D341Med (cell line): ENCODE measurements around the gene KAZN.

ENCODE experiments used
- DNase-seq: peaks from one replicate; pipeline ENCODE4 v3.0.0; 2012; ENCODE audit warnings: low spot score

Gene KAZN

DNA sequence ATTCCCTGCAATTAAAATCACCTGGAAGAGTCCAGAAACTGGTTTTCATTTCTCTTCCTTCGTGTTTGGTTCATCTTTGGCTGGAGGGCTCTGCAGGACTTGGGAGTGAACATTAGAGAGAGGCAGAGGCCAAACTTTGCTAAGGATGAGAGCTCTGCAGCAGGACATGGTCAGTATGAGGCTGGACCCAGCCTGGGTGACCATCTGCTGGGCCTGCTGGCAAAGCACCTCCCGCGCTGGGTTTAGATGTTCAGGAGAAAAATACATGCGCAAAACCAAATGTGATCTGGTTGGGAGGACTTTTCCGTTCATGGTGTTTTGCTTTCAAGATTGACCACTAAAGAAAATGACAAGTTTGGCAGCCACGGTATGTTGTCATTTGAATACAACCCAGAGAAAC is 15.9 kb downstream of the KAZN start:
- no peak for DNase-seq

DNA sequence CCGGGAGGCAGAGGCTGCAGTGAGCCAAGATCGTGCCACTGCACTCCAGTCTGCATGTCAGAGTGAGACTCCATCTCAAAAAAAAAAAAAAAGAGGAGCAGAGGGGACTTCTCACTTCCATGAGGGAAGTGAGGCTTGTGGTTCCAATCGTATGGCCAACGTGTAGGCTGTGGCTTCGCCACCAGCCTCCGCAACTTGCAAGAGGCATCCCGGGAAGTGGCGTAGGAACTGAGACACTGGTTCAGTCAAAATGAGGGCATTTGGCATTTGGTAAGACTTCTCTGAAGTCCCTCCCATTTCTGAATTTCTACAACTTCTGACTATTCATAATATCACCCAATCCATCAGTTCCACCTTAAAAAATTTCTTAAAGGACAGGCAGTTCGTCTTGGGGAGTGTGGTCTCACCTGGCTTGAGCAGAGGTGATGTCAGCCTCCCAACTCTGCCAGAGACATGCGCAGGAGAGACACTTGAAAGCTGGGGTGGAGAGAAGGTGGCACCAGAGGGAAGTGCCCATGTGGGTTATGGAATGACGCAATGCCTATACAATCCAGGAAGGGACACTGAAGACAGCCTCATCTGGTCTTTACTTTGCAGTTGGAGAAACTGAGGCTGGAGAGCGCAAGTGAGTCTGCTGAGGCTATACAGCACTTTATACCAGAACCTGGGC is 17.2 kb downstream of the KAZN start:
- DNase-seq, result no peak

DNA sequence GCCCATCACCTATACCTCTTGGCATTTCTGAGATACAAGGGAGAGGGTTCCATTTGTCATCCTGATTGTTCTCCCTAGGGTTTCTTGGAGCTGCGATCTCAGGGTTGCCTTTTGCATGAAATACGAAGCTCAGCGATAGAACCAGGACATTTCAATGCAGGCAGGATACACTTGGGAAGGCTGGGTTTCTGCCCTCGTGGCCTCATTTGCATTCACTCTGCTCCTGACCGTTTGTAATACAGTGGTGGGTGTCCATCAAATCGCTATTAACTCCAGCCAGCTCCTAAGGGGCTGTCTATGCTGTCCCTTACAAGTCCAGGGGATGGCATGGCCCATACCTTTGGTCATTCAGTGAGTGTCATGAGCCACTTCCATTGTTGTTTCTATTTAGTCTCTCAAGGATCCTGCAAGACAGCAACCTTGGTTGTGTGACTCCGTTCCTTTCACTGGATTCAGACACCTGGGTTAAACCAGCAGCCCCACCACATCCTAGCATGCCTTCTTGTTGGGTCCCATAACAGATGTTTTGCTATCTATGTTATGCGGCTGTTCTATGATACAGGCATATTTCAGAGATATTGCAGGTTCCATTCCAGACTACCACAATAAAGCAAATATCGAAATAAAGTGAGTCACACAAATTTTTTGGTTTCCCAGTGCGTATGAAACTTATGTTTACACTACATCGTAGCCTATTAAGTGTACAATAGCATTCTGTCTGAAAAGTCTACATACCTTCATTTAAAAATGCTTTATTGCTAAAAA is 18.3 kb downstream of the KAZN start:
- DNase-seq, result no peak

DNA sequence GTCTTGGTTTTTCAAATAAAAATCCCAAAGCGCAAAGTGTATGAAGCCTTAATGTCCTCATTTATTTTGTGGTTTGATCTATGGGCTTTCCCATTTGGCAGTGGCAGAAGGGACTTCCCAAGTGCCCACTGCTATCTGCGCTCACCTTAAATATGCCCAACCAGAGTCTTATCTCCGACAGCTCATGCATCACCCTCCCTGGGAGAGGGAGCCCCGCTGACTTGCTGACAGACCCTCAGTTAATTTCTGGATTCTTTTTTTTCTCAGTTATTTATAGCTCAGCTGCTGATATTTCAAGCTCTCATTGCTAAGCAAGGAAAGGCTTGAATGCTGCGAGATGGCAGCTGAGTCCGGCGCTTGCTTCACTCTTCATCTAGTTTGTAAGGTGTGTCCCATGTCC is 19.3 kb downstream of the KAZN start:
- DNase-seq, result no peak

DNA sequence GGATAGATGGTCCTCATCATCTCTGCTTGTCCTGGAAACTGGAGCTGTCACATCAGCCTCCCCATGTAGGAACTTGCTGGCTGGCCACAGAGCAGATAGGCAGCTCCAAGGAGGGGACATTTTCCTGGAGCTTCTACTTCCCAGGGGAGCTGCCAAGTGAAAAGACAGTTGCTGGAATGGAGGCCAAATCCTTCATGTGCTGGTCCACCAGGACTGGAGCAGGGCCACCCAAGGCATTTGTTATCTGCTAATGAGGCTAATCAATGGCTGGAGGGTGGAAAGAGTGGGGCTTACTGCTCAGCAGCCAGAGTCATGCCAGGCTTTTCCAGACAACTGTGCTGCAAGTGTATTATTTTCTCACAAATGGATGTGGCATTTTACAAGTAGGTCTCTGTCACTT is 22.5 kb downstream of the KAZN start:
- DNase-seq, result no peak

DNA sequence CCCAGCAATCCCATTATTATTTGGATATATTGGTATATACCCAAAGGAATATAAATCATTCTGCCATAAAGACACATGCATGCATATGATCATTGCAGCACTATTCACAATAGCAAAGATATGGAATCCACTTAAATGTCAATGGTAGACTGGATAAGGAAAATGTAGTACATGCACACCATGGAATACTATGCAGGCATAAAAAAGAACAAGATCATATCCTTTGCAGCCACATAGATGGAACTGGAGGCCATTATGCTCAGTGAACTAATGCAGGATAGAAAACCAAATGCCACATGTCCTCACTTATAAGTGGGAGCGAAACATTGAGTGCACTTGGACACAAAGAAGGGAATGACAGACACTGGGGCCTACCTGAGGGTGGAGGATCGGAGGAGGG is 24.6 kb downstream of the KAZN start:
- DNase-seq, result no peak

DNA sequence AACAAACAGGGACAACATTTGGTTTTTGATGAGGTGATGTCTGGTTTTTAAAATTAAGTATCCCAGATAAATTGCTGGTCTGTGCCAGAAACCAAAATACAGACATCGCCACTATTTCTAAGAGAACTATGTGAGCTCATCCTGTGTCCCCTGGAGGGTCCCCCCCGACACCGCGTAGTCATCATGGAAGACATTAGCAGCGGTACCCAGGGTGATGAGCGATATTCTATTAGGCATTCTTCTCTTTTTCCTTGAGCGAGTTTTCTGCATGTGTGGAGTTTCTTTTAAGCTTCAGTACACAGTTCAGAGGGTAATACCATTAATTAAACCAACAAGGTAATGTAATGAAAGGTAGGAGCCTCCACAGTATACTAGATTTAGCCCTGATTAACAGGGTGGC is 26.5 kb downstream of the KAZN start:
- DNase-seq, result no peak

DNA sequence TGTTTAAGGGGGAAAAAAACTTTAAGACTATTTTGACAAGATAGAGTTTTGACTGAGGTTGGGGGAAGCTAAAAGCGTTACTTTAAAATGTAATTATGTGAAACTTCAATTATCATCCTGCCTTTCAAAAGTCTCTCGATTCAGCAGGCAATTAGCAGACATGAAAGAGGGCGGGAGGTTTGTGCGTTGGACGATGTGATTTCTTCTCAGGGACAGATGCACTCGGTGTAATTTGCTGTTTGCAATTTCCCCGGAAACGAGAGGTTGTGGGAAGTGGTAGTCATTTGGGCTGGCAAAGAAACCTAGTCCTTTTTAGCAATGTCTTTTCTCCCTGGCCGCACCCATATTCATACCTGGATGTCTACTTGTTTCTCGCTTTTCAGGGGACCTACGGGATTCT is 27.1 kb downstream of the KAZN start:
- DNase-seq, result no peak

DNA sequence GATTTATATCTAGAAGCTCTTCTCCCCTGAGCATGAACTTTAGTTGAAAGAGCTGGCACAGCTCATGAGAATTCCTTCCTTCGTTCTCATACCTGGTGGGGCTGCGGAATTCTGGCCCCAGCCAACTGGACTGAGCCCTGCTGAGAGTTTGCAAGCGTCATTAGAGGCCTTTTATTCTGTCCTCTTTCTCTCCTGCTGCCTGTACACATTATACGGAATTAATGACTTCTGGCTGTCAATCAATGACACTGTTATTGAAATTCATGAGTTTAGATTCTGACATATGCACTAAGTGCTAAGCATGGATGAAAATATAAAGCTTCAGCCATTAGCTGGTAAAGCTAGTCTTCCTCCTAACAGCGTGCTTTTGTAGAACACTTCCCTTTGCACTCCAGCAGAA is 27.5 kb downstream of the KAZN start:
- DNase-seq, result no peak

DNA sequence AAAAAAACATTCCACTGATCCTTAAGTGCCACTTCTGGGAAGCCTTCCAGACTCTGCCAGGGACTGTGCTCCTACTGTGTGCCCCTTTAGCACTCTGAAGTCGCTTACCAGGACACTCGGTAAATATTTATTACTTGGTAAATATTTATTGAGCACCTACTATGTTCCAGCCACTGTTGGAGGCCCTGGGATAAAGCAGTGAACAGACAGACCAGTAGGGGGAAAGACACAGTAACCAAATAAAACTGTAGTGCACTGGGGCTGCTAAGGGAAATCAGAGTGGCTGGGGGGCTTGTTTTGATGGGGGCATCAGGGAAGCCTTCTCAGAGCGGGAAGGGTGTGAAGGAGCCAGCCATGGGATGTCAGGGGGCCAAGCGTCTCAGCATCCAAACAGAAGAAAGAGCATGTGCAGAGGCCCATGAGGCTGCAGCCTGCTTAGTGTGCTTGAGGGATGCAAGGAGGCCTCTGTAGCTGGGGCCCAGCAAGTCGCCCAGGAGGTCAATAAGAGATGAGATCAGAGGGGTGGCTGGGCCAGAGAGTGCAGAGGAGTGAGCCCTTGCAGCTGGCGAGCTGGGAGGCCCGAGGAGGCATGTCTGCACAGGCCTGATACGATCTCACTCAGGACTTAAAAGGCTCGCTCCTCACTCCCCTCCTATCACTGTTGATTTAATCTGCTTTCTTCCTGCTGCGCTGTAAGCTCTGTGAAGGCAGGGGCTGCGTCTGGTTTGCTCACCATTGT is 28.6 kb downstream of the KAZN start:
- DNase-seq, result no peak

DNA sequence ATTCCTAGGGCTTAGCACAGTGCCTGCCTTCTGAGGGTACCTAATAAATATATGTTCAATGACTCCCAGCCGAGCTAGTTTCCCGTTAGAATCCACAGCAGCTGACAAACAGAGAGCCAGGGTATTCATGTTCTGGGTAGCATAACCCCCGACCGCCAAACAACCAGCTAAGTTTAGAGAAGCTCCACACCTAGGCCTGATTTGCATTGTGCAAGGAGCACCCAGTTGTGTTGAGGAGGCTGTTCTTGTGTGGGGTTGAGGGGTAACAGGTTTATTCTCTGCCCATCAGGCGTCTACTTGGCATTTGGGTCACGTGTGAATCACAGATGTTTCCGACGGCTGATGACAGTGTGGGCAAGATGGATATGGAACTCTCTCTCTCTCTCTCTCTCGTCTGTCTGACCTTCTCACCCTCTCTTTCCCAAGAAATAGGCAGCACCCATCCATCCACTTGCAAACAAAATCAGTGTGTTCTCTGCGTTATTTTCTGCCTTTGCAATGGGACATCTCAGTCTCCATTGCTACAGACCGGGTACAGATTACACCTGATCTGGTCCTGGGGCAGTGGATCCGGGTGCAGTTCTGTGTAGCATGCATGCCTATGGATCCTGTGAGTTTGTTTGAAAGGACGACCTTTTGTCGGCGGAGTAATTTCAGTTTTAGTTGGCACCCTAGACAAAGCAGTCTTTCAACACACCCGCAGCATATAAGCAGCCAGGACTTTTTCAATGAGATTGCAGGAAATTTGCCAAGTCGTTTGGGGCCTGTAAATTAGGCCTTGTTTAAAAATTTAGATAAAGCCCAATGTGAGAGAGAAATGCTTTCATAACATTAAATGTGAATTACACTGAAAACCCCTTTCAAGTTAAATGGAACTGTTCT is 29.4 kb downstream of the KAZN start:
- no peak for DNase-seq

DNA sequence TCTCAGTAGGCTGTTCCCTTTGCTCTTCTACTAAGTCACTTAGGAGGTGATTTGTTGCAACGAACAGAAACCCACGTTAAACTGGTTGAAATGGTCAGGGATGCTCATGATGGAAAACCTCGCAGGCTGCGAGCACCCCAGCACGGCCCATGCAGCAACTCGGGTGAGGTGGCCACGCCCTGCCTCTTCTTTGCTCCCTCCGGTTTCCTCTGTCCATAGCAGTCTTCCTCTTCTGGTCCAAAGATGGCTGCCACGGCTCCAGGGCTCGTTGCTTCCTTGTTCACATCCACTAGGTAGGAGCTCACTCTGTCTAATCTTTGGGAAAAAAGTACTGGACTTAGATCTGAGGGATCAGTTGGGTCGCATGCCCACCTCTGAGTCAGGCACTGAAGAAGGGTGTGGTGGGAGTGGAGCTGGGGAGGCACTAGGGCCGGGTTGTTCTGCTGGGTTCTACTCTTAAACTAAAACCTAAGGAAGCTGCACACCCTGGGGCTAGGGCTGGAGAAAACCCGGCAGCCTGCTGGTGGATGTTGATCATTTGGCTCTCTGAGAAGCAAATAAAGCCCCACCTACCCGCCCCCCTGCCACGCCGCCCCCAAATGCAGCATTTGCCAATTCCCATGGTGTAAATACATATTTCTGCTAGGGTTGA is 31.0 kb downstream of the KAZN start:
- DNase-seq, result no peak

DNA sequence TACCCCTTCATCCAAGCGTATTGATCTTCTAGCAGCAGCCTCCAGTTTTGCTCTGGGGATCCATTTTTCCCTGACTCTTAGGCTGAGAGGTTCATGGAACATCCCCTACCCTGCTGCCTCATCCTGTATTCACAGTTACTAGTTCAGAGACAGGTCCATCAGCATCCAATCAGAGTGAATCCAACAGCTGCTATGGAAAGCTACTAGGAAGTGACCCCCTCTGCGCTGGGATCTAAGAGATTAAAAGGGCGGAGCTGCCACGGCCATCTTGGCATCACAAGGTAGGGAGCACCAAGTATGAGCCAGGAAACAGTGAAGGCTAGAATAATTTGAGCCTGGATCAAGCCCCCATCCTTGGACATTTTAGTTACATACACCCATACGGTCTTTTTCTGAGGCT is 32.5 kb downstream of the KAZN start:
- DNase-seq, result no peak

DNA sequence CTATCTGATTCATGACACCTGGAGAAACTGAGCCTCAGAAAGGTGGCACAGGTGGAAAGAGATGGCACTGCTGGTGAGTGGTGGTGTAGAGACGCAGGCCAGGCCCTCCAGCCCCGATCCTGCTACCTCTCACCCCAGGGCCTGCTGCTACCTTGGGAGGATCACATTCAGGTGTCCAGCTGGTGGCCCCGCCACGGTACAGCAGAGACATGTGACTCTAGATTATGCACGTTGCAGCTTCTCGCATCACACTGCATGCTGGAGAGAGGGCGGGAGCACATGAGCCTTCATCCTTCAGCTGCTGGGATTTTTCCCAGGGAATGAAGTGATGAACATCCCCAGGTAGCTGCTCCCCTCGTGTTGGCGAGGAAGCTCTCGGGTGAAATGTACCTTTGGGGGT is 32.9 kb downstream of the KAZN start:
- no peak for DNase-seq

DNA sequence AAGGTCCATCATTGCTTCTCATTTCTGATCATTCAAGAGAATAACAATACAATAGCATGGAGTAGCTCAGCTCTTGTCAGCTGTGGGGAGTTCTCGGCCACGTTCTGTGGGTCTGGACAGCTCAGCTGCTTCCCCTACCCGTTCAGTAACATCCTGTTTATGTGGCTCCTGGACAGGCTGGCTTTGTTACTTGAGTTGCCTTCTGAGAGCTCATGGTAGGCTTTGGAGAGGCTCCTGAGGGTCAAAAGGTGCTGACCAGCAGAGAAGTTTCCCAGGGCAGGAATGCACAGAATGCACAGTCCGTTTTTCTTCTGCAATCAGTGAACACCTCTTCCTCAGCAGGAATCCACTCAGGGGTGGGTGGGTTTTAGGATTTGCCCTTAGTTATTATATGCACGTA is 36.0 kb downstream of the KAZN start:
- no peak for DNase-seq

DNA sequence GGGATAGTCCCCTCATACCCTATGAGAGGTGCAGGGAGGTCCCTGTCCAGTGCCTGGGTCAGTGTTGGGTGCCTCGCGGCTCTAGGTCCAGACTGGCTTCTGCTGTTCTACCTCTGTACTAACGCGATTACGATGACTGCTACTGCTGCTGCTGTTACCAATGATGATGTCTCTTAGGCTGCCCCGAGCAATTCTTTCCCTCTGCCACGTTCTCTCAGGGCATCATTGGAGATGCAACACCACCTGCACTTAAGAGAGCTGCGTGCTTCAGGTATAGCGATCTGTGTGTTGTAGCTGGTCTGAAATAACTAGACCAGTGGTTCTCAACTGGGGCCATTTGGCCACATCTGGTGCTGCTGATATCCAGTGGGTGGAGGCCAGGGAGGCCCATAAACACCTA is 36.9 kb downstream of the KAZN start:
- no peak for DNase-seq

DNA sequence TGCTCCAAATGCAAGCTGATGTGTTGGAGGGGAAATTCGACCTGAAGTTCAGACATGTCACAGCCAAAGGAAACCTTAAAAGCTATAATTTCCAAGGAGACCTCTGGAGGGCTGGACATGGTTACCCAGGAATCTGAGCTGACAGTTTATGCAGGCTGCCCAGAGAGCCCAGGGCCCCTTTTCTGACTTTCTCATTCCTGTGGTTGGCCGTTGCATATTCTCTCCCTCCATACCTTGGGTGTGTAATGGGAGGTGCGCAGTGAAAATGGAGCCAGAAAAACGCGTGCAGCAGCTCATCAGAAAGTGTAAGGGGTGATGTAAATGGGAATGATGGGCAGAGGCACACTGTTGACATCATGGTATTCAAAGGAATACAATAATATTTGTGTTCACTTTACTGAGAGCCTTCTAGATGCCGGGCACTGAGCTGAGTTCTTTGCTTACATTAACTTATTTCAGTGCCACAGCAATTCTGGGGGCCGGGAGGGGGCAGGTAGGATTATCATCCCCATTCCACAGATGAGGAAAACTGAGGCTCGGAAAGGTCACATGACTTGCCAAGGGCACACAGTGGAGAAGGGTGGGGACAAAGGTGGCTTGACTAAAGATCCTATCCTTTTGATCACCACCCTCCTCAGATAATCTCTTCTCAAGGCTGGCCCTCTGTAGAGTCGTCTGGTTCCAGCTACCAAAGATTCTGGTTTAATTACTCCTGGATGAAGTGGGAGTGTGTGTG is 38.6 kb downstream of the KAZN start:
- no peak for DNase-seq

DNA sequence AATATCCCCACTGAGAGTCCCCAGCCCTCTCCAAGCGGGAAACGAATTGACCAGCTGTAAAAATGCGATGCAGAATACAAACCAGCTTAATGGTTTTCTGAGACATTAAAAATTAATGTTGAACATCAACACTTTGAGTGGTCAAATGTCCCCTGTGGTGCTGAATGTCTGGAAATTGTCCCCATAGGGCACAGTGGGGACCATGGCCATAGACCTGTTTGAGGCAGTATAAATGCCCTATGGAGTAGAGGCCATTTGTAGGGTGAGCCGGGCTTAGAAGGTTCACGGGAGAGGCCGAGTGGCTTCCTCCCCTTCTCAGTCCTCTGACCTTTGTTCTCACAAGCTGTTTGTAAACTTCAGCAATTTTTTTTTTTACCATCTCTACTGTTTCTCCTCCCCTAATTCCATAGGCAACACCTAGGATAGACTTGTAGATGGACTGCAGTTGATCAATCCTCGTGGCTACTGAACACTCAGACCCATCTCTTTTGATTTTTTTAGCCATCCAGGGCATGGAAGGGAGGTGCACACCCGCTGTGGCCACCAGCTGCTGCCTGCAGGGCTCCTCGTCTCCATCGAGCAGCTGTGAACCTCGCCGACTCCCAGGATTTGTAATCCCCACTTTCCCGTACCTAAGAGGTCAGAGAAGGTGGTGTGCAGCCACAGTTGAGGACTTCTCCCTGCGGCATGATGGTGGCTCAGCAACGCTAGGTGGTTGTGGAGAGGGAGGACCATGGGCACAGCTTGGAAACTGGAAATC is 41.0 kb downstream of the KAZN start:
- DNase-seq, result no peak

DNA sequence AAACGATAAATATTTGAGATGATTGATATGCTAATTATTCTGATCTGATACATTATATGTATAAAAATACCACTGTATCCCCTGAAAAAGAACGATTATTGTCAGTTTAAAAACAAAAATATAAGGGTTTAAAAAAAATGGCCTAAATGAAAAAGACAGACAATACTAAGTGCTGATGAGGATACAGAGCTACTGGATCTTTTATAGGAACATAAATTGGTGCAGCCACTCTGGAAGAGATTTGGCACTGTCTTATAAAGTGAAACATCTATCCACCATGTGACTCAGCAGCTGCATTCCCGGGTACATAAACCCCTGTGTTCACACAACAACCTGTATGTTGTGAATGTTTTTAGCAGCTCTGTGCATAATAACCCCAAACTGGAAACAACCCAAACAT is 44.2 kb downstream of the KAZN start:
- no peak for DNase-seq

DNA sequence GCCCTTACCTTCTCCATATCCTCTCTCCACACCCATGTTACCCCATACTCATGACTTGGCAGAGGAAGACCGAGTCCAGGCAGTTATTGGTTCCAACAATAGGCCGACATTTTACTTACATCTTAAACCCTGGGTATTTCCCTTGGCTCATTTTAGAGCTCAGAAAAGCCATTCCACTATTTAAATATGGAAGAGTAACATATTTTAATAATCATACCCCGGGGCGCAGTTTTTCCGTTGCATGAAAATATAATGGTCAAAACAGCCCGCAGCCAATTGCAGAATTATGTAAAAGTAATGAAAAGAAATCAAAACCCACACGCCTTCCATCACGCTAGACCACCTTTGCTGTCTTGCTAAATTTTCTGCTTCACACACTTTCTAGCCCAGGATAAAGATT is 48.5 kb downstream of the KAZN start:
- DNase-seq, result no peak
